ENCODE results near the gene CCSAP. TPM values are rescaled to one million over a fixed set of nuclear protein-coding genes. Genes with fewer than 3 reads are reported as not detected.
A peak's percentile ranks its signal among the peaks of the same experiment; 100 is the strongest.

CCSAP gene
- total RNA-seq, 5 donors from 2014 or later (not counting 1 experiment from before 2014, with no cell fraction given): 7.9 to 11.4 (median 8.9) TPM

GRCh38 chr1:229354226-229354625 lies 11.4 kb upstream of the CCSAP start:
- ATAC-seq (replicated peaks in 1 of 4) (no peak), DNase-seq (no peak)
- no peaks in the 10 kb centered on the region for H3K36me3 ChIP-seq (ENCODE audit: control insufficient read depth in 2 of 2, extremely low read depth in 1 of 2, insufficient read depth in 1 of 2, low read length in 1 of 2)
- CTCF ChIA-PET: interaction anchor here in 1 of 2 donors (1.0 kb wide), 1 partner anchor 9 kb away, joined by 3 read pairs; no protein-coding TSS in a partner anchor
- Mint-ChIP-seq H3K4me1 (no peaks in the 10 kb centered on the region), H3K4me3 (no peak overlapping the region), H3K9me3 (peaks cover 0 to 14% (median 8%) of the 10 kb centered on the region in 3 donors), H3K27ac (no peak overlapping the region), H3K36me3 (peaks cover 3% of the 10 kb centered on the region), H3K27me3 (peaks cover 26 to 41% of the 10 kb centered on the region in 2 donors)
- H3K4me1 ChIP-seq (ENCODE audit: control insufficient read depth in 1 of 2, extremely low read depth in 1 of 2, insufficient read depth in 2 of 2, low read length in 2 of 2): no peaks in the 10 kb centered on the region
- no peaks in the 10 kb centered on the region for H3K9me3 ChIP-seq
- POLR2A ChIA-PET: no interaction called here
- peaks cover 0 to 7% of the 10 kb centered on the region in 2 experiments for H3K27me3 ChIP-seq (replicated peaks in 1 of 2; ENCODE audit: control insufficient read depth in 2 of 2, extremely low read depth in 1 of 2, insufficient read depth in 2 of 2, low read length in 1 of 2)
- H3K27ac ChIP-seq (ENCODE audit: low read length): no peak overlapping the region
- no peak overlapping the region for H3K4me3 ChIP-seq (ENCODE audit: control insufficient read depth in 1 of 2, extremely low read depth in 1 of 2, low read length in 1 of 2)

- CTCF ChIA-PET: no interaction called here
- Histone ChIP-seq H3K9me3 (no peaks in the 10 kb centered on the region), H3K27me3 (replicated peaks in 1 of 2; ENCODE audit: control insufficient read depth in 2 of 2, extremely low read depth in 1 of 2, insufficient read depth in 2 of 2, low read length in 1 of 2) (peaks cover 0 to 13% of the 10 kb centered on the region in 2 experiments), H3K27ac (ENCODE audit: low read length) (no peak overlapping the region), H3K4me1 (ENCODE audit: control insufficient read depth in 1 of 2, extremely low read depth in 1 of 2, insufficient read depth in 2 of 2, low read length in 2 of 2) (no peaks in the 10 kb centered on the region), H3K4me3 (ENCODE audit: control insufficient read depth in 1 of 2, extremely low read depth in 1 of 2, low read length in 1 of 2) (no peak overlapping the region), H3K36me3 (ENCODE audit: control insufficient read depth in 2 of 2, extremely low read depth in 1 of 2, insufficient read depth in 1 of 2, low read length in 1 of 2) (no peaks in the 10 kb centered on the region)
- Mint-ChIP-seq H3K4me1 (no peaks in the 10 kb centered on the region), H3K36me3 (peaks cover 3% of the 10 kb centered on the region), H3K9me3 (peaks cover 0 to 14% (median 8%) of the 10 kb centered on the region in 3 donors), H3K27me3 (peaks cover 20 to 33% of the 10 kb centered on the region in 2 donors), H3K4me3 (no peak overlapping the region), H3K27ac (no peak overlapping the region)
- no peak for DNase-seq
- ATAC-seq (replicated peaks in 1 of 4): no peak
- POLR2A ChIA-PET: no interaction called here
- no CpG with 5 or more reads among the region's 2 CpGs for WGBS (ENCODE audit: insufficient coverage)
Measured at GRCh38 chr1:229352975-229353374, 10.1 kb upstream of the CCSAP start.

GRCh38 chr1:229349463-229350385 lies 6.9 kb upstream of the CCSAP start:
- no peaks in the 10 kb centered on the region for H3K9me3 Mint-ChIP-seq
- no peaks in the 10 kb centered on the region for H3K4me1 Mint-ChIP-seq
- CTCF ChIA-PET: interaction anchor here in 1 of 2 donors (0.6 kb wide), 1 partner anchor 59 kb away, joined by 3 read pairs; no protein-coding TSS in a partner anchor

GRCh38 chr1:229347528-229347927 lies 4.7 kb upstream of the CCSAP start:
- Mint-ChIP-seq H3K4me1 (peaks cover 4 to 7% (median 7%) of the 10 kb centered on the region in 3 donors), H3K36me3 (no peaks in the 10 kb centered on the region), H3K27me3 (peaks cover 12 to 19% of the 10 kb centered on the region in 2 donors), H3K27ac (no peak overlapping the region), H3K4me3 (no peak overlapping the region), H3K9me3 (no peaks in the 10 kb centered on the region)
- ATAC-seq (replicated peaks in 1 of 4) (no peak), DNase-seq (no peak)
- 100% methylated on average over 1 of the region's 3 CpGs for WGBS (ENCODE audit: insufficient coverage)
- Histone ChIP-seq H3K36me3 (ENCODE audit: control insufficient read depth in 2 of 2, extremely low read depth in 1 of 2, insufficient read depth in 1 of 2, low read length in 1 of 2) (no peaks in the 10 kb centered on the region), H3K9me3 (no peaks in the 10 kb centered on the region), H3K27me3 (replicated peaks in 1 of 2; ENCODE audit: control insufficient read depth in 2 of 2, extremely low read depth in 1 of 2, insufficient read depth in 2 of 2, low read length in 1 of 2) (peaks cover 0 to 17% of the 10 kb centered on the region in 2 experiments), H3K4me1 (ENCODE audit: control insufficient read depth in 1 of 2, extremely low read depth in 1 of 2, insufficient read depth in 2 of 2, low read length in 2 of 2) (peaks cover 4 to 12% of the 10 kb centered on the region in 2 experiments), H3K4me3 (ENCODE audit: control insufficient read depth in 1 of 2, extremely low read depth in 1 of 2, low read length in 1 of 2) (no peak overlapping the region), H3K27ac (ENCODE audit: low read length) (no peak overlapping the region)
- ChIA-PET POLR2A (no interaction called here), CTCF (interaction anchor here in 1 of 2 donors (0.9 kb wide), 1 partner anchor 22 kb away, joined by 3 read pairs; no protein-coding TSS in a partner anchor)

More at GRCh38 chr1:229349463-229350385, 6.9 kb upstream of the CCSAP start:
- no peak overlapping the region for H3K4me3 Mint-ChIP-seq
- no peak for DNase-seq
- no peaks in the 10 kb centered on the region for H3K36me3 ChIP-seq (ENCODE audit: control insufficient read depth in 2 of 2, extremely low read depth in 1 of 2, insufficient read depth in 1 of 2, low read length in 1 of 2)
- H3K27ac ChIP-seq (ENCODE audit: low read length): no peak overlapping the region
- WGBS (ENCODE audit: insufficient coverage): 88% methylated on average over 6 of the region's 8 CpGs
- H3K27me3 ChIP-seq (replicated peaks in 1 of 2; ENCODE audit: control insufficient read depth in 2 of 2, extremely low read depth in 1 of 2, insufficient read depth in 2 of 2, low read length in 1 of 2): peaks cover 0 to 15% of the 10 kb centered on the region in 2 experiments
- H3K4me3 ChIP-seq (ENCODE audit: control insufficient read depth in 1 of 2, extremely low read depth in 1 of 2, low read length in 1 of 2): no peak overlapping the region
- POLR2A ChIA-PET: no interaction called here
- peaks cover 16 to 32% of the 10 kb centered on the region in 2 donors for H3K27me3 Mint-ChIP-seq
- no peaks in the 10 kb centered on the region for H3K4me1 ChIP-seq (ENCODE audit: control insufficient read depth in 1 of 2, extremely low read depth in 1 of 2, insufficient read depth in 2 of 2, low read length in 2 of 2)
- no peak for ATAC-seq (replicated peaks in 1 of 4)
- no peaks in the 10 kb centered on the region for H3K9me3 ChIP-seq
- no peaks in the 10 kb centered on the region for H3K36me3 Mint-ChIP-seq
- no peak overlapping the region for H3K27ac Mint-ChIP-seq

- Histone ChIP-seq H3K4me3 (ENCODE audit: control insufficient read depth in 1 of 2, extremely low read depth in 1 of 2, low read length in 1 of 2) (no peak overlapping the region), H3K4me1 (ENCODE audit: control insufficient read depth in 1 of 2, extremely low read depth in 1 of 2, insufficient read depth in 2 of 2, low read length in 2 of 2) (peaks cover 6 to 26% of the 10 kb centered on the region in 2 experiments), H3K27ac (ENCODE audit: low read length) (no peak overlapping the region), H3K27me3 (replicated peaks in 1 of 2; ENCODE audit: control insufficient read depth in 2 of 2, extremely low read depth in 1 of 2, insufficient read depth in 2 of 2, low read length in 1 of 2) (peaks cover 0 to 13% of the 10 kb centered on the region in 2 experiments), H3K36me3 (ENCODE audit: control insufficient read depth in 2 of 2, extremely low read depth in 1 of 2, insufficient read depth in 1 of 2, low read length in 1 of 2) (no peaks in the 10 kb centered on the region), H3K9me3 (no peaks in the 10 kb centered on the region)
- Mint-ChIP-seq H3K9me3 (no peaks in the 10 kb centered on the region), H3K27me3 (peaks cover 12 to 17% of the 10 kb centered on the region in 2 donors), H3K36me3 (no peaks in the 10 kb centered on the region), H3K27ac (peak overlapping the region in 1 of 2 donors; percentile 49), H3K4me1 (peaks cover 18 to 21% (median 21%) of the 10 kb centered on the region in 3 donors), H3K4me3 (peak overlapping the region in 2 of 3 donors; percentile 4 to 45)
- POLR2A ChIA-PET: interaction anchor here in 1 of 2 donors (0.5 kb wide), 1 partner anchor 137 kb away, joined by 6 read pairs; no protein-coding TSS in a partner anchor
- WGBS (ENCODE audit: insufficient coverage): 92% methylated on average over 6 of the region's 8 CpGs
- DNase-seq (no peak), ATAC-seq (replicated peaks in 1 of 4) (no peak)
- CTCF ChIA-PET: interaction anchor here in 1 of 2 donors (0.7 kb wide), 1 partner anchor 9 kb away, joined by 3 read pairs; no protein-coding TSS in a partner anchor
Measured at GRCh38 chr1:229344937-229345684, 2.3 kb upstream of the CCSAP start.

- 61% methylated on average over 10 of the region's 16 CpGs for WGBS (ENCODE audit: insufficient coverage)
- Histone ChIP-seq H3K9me3 (no peaks in the 10 kb centered on the region), H3K4me1 (ENCODE audit: control insufficient read depth in 1 of 2, extremely low read depth in 1 of 2, insufficient read depth in 2 of 2, low read length in 2 of 2) (peaks cover 6 to 29% of the 10 kb centered on the region in 2 experiments), H3K4me3 (ENCODE audit: control insufficient read depth in 1 of 2, extremely low read depth in 1 of 2, low read length in 1 of 2) (no peak overlapping the region), H3K27me3 (replicated peaks in 1 of 2; ENCODE audit: control insufficient read depth in 2 of 2, extremely low read depth in 1 of 2, insufficient read depth in 2 of 2, low read length in 1 of 2) (peaks cover 0 to 13% of the 10 kb centered on the region in 2 experiments), H3K27ac (ENCODE audit: low read length) (no peak overlapping the region), H3K36me3 (ENCODE audit: control insufficient read depth in 2 of 2, extremely low read depth in 1 of 2, insufficient read depth in 1 of 2, low read length in 1 of 2) (no peaks in the 10 kb centered on the region)
- POLR2A ChIA-PET: no interaction called here
- Mint-ChIP-seq H3K36me3 (peaks cover 5% of the 10 kb centered on the region), H3K4me3 (peak overlapping the region; percentile 82 to 88 (median 83)), H3K9me3 (no peaks in the 10 kb centered on the region), H3K4me1 (peaks cover 28 to 31% (median 30%) of the 10 kb centered on the region in 3 donors), H3K27ac (no peak overlapping the region), H3K27me3 (peaks cover 10 to 13% of the 10 kb centered on the region in 2 donors)
- ATAC-seq (replicated peaks in 1 of 4) (no peak), DNase-seq (no peak)
- CTCF ChIA-PET: no interaction called here
Measured at GRCh38 chr1:229344139-229344538, 1.3 kb upstream of the CCSAP start.

All from T-cell (primary cell).